Caco-2 (cell line): Measurements from ENCODE around the gene PRKAG2. TPM values are rescaled to one million over a fixed set of nuclear protein-coding genes. Genes with fewer than 3 reads are reported as not detected.

ENCODE experiments used
- BruUV-seq: library from RNA; stranded (reverse); fragments of 400-500 nt; replicated peaks from 2 replicates; lab custom pipeline; 2021; lab: Mats Ljungman, UMichigan
- CTCF ChIA-PET: fragments of 300-600 bp; sonication (Branson Sonifier 250); formaldehyde crosslinking; loops from one replicate; lab custom pipeline; 2022; ENCODE audit warnings: antibody characterized with exemption; lab: Charles Lee
- POLR2A ChIA-PET: fragments of 300-600 bp; sonication (Branson Sonifier 250); formaldehyde crosslinking; loops from one replicate; lab custom pipeline; 2022; ENCODE audit warnings: antibody characterized with exemption; lab: Charles Lee
- DNase-seq, 2 experiments: peaks; one replicate each; pipeline versions ENCODE4 v3.0.0 to v3.0.0-alpha.2; 2020 to 2022
- H3K27me3 ChIP-seq: replicated peaks from 2 replicates; pipeline ENCODE4 v1.6.0; 2011; ENCODE audit warnings: low read length; ENCODE audit not compliant: control insufficient read depth, insufficient read depth
- H3K36me3 ChIP-seq: 2 replicates; pipeline ENCODE4 v1.5.1; 2011; ENCODE audit warnings: low read length; ENCODE audit not compliant: control insufficient read depth, insufficient read depth
- H3K4me1 ChIP-seq: fragments of 250-450 bp; sonication (Bioruptor Pico); 2 replicates; pipeline ENCODE4 v1.5.1; 2020; ENCODE audit warnings: mild to moderate bottlenecking
- H3K4me3 ChIP-seq: 2 replicates; pipeline ENCODE4 v1.5.1; 2011; ENCODE audit warnings: low read depth, mild to moderate bottlenecking, control low read depth, low read length
- H3K9me3 ChIP-seq: fragments of 250-450 bp; sonication (Bioruptor Pico); 2 replicates; pipeline ENCODE4 v1.5.1; 2020; ENCODE audit warnings: mild to moderate bottlenecking, moderate library complexity
- H3K27ac Mint-ChIP-seq: one replicate; pipeline ENCODE4 v1.8.0; 2022; ENCODE audit warnings: mixed read lengths; ENCODE audit not compliant: unreplicated experiment
- H3K27me3 Mint-ChIP-seq: one replicate; pipeline ENCODE4 v1.8.0; 2022; ENCODE audit warnings: mixed read lengths; ENCODE audit not compliant: insufficient read depth, unreplicated experiment
- H3K36me3 Mint-ChIP-seq: one replicate; pipeline ENCODE4 v1.8.0; 2022; ENCODE audit warnings: mild to moderate bottlenecking, mixed read lengths; ENCODE audit not compliant: insufficient read depth, unreplicated experiment
- H3K4me1 Mint-ChIP-seq: one replicate; pipeline ENCODE4 v1.8.0; 2022; ENCODE audit warnings: low read depth, mixed read lengths; ENCODE audit not compliant: unreplicated experiment
- H3K4me3 Mint-ChIP-seq: one replicate; pipeline ENCODE4 v1.8.0; 2022; ENCODE audit warnings: mild to moderate bottlenecking, moderate library complexity, mixed read lengths; ENCODE audit not compliant: unreplicated experiment
- H3K9me3 Mint-ChIP-seq: one replicate; pipeline ENCODE4 v1.8.0; 2022; ENCODE audit warnings: mixed read lengths; ENCODE audit not compliant: unreplicated experiment
- intact Hi-C: fragments of 100-400 bp; cut with micrococcal nuclease; formaldehyde crosslinking; loops from one replicate; pipeline ENCODE4 v1.10.0; 2022; ENCODE audit not compliant: unreplicated experiment
- total RNA-seq: library from RNA; stranded (reverse); gene quantifications from 2 replicates; pipeline ENCODE4 v1.2.3, GENCODE V29; 2022
- TF ChIP-seq, protein P1 (sequence below), 2 experiments: fragments of 200-600 bp in 1 of 2; IDR thresholded peaks; 1 replicate in 1 of 2; 2 replicates in 1 of 2; pipeline versions ENCODE4 v1.5.1 to v1.8.0; 2011 to 2022; ENCODE audit warnings: antibody characterized with exemption in 1 of 2, control low read depth in 1 of 2, inconsistent platforms in 1 of 2, low read depth in 1 of 2, low read length in 1 of 2, mild to moderate bottlenecking in 1 of 2, moderate library complexity in 1 of 2; ENCODE audit not compliant: insufficient read depth in 1 of 2, severe bottlenecking in 1 of 2, unreplicated experiment in 1 of 2

The PRKAG2 gene
- total RNA-seq, 1 experiment from 2014 or later, result 15.9 TPM

DNA sequence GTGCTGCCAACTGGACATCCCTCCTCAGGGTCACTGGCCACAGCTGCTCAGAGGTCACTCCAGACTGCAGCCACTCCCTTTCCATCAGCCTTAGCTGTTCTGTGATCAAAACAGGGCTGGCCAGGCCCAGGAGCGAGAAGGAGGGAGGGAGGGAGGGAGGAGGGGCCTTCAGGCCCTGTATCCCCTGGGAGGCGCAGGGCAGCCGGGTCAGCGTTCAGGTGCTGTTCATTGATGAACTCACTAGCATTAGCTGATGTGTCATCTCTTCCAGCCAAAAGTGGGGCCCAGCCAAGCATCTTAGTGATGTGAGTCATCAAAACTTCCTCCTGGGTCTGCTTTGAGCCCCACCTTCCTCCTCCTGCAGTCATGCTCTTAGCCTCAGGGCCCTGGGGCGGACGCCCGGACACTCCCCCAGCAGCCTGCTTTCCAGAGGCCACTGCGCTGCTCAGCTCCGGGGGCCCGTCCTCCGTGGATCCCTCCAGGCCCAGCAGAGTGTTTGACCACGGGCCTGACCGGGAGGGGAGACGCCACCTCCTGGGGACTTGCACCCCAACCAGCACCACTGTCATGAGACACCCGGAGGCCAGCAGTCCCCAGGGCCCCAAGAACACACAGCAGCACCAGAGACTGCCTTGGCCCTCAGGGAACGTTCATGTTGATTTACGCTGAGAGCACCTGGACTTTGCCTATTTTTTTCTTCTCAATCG lies 149.2 kb downstream of the PRKAG2 start:
- no peak overlapping the region for H3K4me3 ChIP-seq
- no peaks in the 10 kb centered on the region for H3K27me3 ChIP-seq
- TF ChIP-seq, protein P1, sequence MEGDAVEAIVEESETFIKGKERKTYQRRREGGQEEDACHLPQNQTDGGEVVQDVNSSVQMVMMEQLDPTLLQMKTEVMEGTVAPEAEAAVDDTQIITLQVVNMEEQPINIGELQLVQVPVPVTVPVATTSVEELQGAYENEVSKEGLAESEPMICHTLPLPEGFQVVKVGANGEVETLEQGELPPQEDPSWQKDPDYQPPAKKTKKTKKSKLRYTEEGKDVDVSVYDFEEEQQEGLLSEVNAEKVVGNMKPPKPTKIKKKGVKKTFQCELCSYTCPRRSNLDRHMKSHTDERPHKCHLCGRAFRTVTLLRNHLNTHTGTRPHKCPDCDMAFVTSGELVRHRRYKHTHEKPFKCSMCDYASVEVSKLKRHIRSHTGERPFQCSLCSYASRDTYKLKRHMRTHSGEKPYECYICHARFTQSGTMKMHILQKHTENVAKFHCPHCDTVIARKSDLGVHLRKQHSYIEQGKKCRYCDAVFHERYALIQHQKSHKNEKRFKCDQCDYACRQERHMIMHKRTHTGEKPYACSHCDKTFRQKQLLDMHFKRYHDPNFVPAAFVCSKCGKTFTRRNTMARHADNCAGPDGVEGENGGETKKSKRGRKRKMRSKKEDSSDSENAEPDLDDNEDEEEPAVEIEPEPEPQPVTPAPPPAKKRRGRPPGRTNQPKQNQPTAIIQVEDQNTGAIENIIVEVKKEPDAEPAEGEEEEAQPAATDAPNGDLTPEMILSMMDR (IDR thresholded peaks at IDR 0.05; ENCODE audit: insufficient read depth in 1 of 2, low read depth in 1 of 2, low read length in 1 of 2, severe bottlenecking in 1 of 2, unreplicated experiment in 1 of 2), result no peak
- H3K36me3 Mint-ChIP-seq, result peaks cover 4% of the 10 kb centered on the region
- H3K4me1 Mint-ChIP-seq, result peaks cover 7% of the 10 kb centered on the region
- ChIA-PET POLR2A (interaction anchor here (1.0 kb wide), 1 partner anchor 9 kb away, joined by 3 read pairs; no protein-coding TSS in a partner anchor), CTCF (interaction anchor here (1.0 to 1.7 kb wide), 2 partner anchors 9 to 31 kb away, joined by 3 read pairs; no protein-coding TSS in a partner anchor)
- BruUV-seq, result no TSS peak
- no peaks in the 10 kb centered on the region for H3K9me3 Mint-ChIP-seq
- no peak overlapping the region for H3K4me3 Mint-ChIP-seq
- H3K9me3 ChIP-seq, result no peaks in the 10 kb centered on the region
- intact Hi-C loops, result loop anchor here (1.0 kb wide), 1 partner anchor 9 kb away; no protein-coding TSS in a partner anchor
- peaks cover 18% of the 10 kb centered on the region for H3K4me1 ChIP-seq
- no peaks in the 10 kb centered on the region for H3K27me3 Mint-ChIP-seq
- H3K27ac Mint-ChIP-seq, result peak overlapping the region; percentile 69
- H3K36me3 ChIP-seq, result no peaks in the 10 kb centered on the region
- peak; percentile 64 to 89 for DNase-seq

DNA sequence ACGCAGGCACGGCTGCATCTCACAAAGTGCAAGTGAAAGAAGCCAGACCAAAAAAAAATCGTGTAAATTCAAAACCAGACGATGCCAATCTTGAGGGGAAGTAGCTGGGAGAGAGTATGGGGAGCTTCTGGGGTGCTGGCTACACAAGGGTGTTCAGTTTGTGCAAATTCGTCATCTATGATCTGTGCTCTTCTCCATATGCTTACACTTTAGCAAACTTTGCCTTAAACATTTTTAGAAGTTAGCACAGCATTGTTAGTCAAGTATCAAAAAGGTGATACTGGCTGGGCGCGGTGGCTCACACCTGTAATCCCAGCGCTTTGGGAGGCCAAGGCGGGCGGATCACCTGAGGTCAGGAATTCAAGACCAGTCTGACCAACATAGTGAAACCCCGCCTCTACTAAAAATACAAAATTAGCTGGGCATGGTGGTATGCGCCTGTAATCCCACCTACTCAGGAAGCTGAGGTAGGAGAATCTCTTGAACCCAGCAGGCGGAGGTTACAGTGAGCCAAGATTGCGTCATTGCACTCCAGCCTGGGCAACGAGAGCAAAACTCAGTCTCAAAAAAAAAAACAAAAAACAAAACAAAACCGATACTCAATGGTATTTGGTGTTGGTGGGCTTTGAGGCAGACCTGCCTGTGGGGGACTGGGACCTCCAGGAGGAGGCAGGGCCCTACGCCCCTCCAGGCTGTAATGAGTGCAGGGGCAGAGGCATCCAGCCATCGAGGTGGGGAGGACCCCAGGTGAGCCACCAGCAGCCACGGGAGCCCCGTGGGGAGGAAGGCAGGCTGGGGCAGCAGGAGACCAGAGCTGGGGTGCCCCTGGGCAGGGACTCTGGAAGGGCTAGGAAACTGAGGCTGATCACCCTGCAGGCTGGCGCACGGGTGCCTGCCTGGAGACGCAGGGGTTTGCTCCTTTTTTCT lies 150.0 kb downstream of the PRKAG2 start:
- H3K36me3 Mint-ChIP-seq, result peaks cover 4% of the 10 kb centered on the region
- no peak overlapping the region for H3K4me3 Mint-ChIP-seq
- CTCF ChIA-PET, result interaction anchor here (1.0 to 1.7 kb wide), 2 partner anchors 10 to 30 kb away, joined by 3 read pairs; no protein-coding TSS in a partner anchor
- H3K4me1 ChIP-seq, result peaks cover 19% of the 10 kb centered on the region
- BruUV-seq, result no TSS peak
- POLR2A ChIA-PET, result no interaction called here
- no peaks in the 10 kb centered on the region for H3K36me3 ChIP-seq
- no peak overlapping the region for H3K27ac Mint-ChIP-seq
- intact Hi-C loops, result loop anchor here (1.0 kb wide), 1 partner anchor 9 kb away; no protein-coding TSS in a partner anchor
- peaks cover 9% of the 10 kb centered on the region for H3K4me1 Mint-ChIP-seq
- no peak for DNase-seq
- H3K9me3 Mint-ChIP-seq, result no peaks in the 10 kb centered on the region
- H3K4me3 ChIP-seq, result no peak overlapping the region
- no peaks in the 10 kb centered on the region for H3K27me3 Mint-ChIP-seq
- TF ChIP-seq, protein P1 (IDR thresholded peaks at IDR 0.05; ENCODE audit: insufficient read depth in 1 of 2, low read depth in 1 of 2, low read length in 1 of 2, severe bottlenecking in 1 of 2, unreplicated experiment in 1 of 2), result no peak
- H3K9me3 ChIP-seq, result no peaks in the 10 kb centered on the region
- no peaks in the 10 kb centered on the region for H3K27me3 ChIP-seq
